Measurements from ENCODE around the gene ZNF660. TPM values are rescaled to one million over a fixed set of nuclear protein-coding genes. Genes with fewer than 3 reads are reported as not detected.
A peak's percentile ranks its signal among the peaks of the same experiment; 100 is the strongest.

ZNF660 gene
- total RNA-seq, 1 experiment from 2014 or later, result not detected

GRCh38 chr3:44596621-44597020 is 11.9 kb downstream of the ZNF660 start:
- Histone ChIP-seq H3K4me3 (no peak overlapping the region), H3K9me3 (no peaks in the 10 kb centered on the region), H3K36me3 (no peaks in the 10 kb centered on the region), H3K27me3 (no peaks in the 10 kb centered on the region)
- no peak for DNase-seq

GRCh38 chr3:44601749-44602148 is 17.0 kb downstream of the ZNF660 start:
- H3K9me3 ChIP-seq, result no peaks in the 10 kb centered on the region
- DNase-seq, result no peak
- no peaks in the 10 kb centered on the region for H3K27me3 ChIP-seq
- no peak overlapping the region for H3K4me3 ChIP-seq
- no peaks in the 10 kb centered on the region for H3K36me3 ChIP-seq

GRCh38 chr3:44612678-44613077 is 27.9 kb downstream of the ZNF660 start:
- H3K9me3 ChIP-seq, result no peaks in the 10 kb centered on the region
- no peak for DNase-seq
- H3K4me3 ChIP-seq, result no peak overlapping the region
- no peaks in the 10 kb centered on the region for H3K27me3 ChIP-seq
- H3K36me3 ChIP-seq, result no peaks in the 10 kb centered on the region

GRCh38 chr3:44624749-44625480 is 40.2 kb downstream of the ZNF660 start, which contains the start of gene ZNF197:
ZNF197 (plus strand) TSS chr3:44625036; CDS start chr3:44629155, 4,119 bp downstream.
- peak within 1 kb of the TSS; percentile 68 for H3K4me3 ChIP-seq
- peaks cover under 1% of the 10 kb centered on the region for H3K36me3 ChIP-seq
- peak; percentile 86 for DNase-seq
- H3K9me3 ChIP-seq, result no peaks in the 10 kb centered on the region
- H3K27me3 ChIP-seq, result no peaks in the 10 kb centered on the region

GRCh38 chr3:44628716-44629115 is 44.0 kb downstream of the ZNF660 start:
- DNase-seq, result no peak
- Histone ChIP-seq H3K9me3 (no peaks in the 10 kb centered on the region), H3K36me3 (peaks cover 8% of the 10 kb centered on the region), H3K4me3 (no peak overlapping the region), H3K27me3 (no peaks in the 10 kb centered on the region)

GRCh38 chr3:44632193-44632592 is 47.4 kb downstream of the ZNF660 start:
- Histone ChIP-seq H3K36me3 (peaks cover 23% of the 10 kb centered on the region), H3K9me3 (0 out of 2 replicates have a peak, but pooled peaks cover 3% of the 10 kb centered on the region), H3K4me3 (no peak overlapping the region), H3K27me3 (no peaks in the 10 kb centered on the region)
- no peak for DNase-seq

- no peak overlapping the region for H3K4me3 ChIP-seq
- peaks cover 71% of the 10 kb centered on the region for H3K36me3 ChIP-seq
- DNase-seq, result no peak
- H3K27me3 ChIP-seq, result no peaks in the 10 kb centered on the region
- H3K9me3 ChIP-seq, result peaks cover 14% of the 10 kb centered on the region
These were observed 57.6 kb downstream of the ZNF660 start for GRCh38 chr3:44642337-44642736.

- DNase-seq, result no peak
- peaks cover 14% of the 10 kb centered on the region for H3K9me3 ChIP-seq
- H3K4me3 ChIP-seq, result no peak overlapping the region
- no peaks in the 10 kb centered on the region for H3K27me3 ChIP-seq
- H3K36me3 ChIP-seq, result peaks cover 64% of the 10 kb centered on the region
These were observed 58.3 kb downstream of the ZNF660 start for GRCh38 chr3:44643024-44643423.

- Histone ChIP-seq H3K9me3 (peaks cover 9% of the 10 kb centered on the region), H3K36me3 (peaks cover 43% of the 10 kb centered on the region), H3K4me3 (peak overlapping the region; percentile 86), H3K27me3 (no peaks in the 10 kb centered on the region)
- no peak for DNase-seq
These were observed 63.0 kb downstream of the ZNF660 start for GRCh38 chr3:44647771-44648170.

- peak within 1 kb of the TSS; percentile 86 for H3K4me3 ChIP-seq
- 0 out of 2 replicates have a peak, but pooled peaks cover 2% of the 10 kb centered on the region for H3K9me3 ChIP-seq
- H3K36me3 ChIP-seq, result peaks cover 42% of the 10 kb centered on the region
- no peaks in the 10 kb centered on the region for H3K27me3 ChIP-seq
- peak; percentile 87 for DNase-seq
These were observed 63.9 kb downstream of the ZNF660 start, which contains the start of gene ZNF35 for GRCh38 chr3:44648564-44649229. ZNF35 (plus strand) TSS chr3:44648732; CDS start chr3:44651068, 2,336 bp downstream.

Other genes starting within 250 kb of the ZNF660 start
- gene TCAIM, start 246.2 kb upstream of the ZNF660 start, total RNA-seq (2014; rRNA removed; shearing (Covaris generic); ENCODE audit: low replicate concordance), result 15.2 and 31.4 TPM in 2 replicates
- 3.9 and 6.0 TPM in 2 replicates for gene ZNF445, start 107.3 kb upstream of the ZNF660 start, total RNA-seq (2014; rRNA removed; shearing (Covaris generic); ENCODE audit: low replicate concordance)
- gene ZKSCAN7, start 29.8 kb upstream of the ZNF660 start, total RNA-seq (2014; rRNA removed; shearing (Covaris generic); ENCODE audit: low replicate concordance), result not detected in 2 replicates
- 3.9 and 4.5 TPM in 2 replicates for gene ZNF197, start 40.1 kb downstream of the ZNF660 start, total RNA-seq (2014; rRNA removed; shearing (Covaris generic); ENCODE audit: low replicate concordance)
- 5.3 and 6.8 TPM in 2 replicates for gene ZNF35, start 63.8 kb downstream of the ZNF660 start, total RNA-seq (2014; rRNA removed; shearing (Covaris generic); ENCODE audit: low replicate concordance)
- gene ZNF502, start 127.7 kb downstream of the ZNF660 start, total RNA-seq (2014; rRNA removed; shearing (Covaris generic); ENCODE audit: low replicate concordance), result 0.89 and 2.9 TPM in 2 replicates
- gene ZNF501, start 144.7 kb downstream of the ZNF660 start, total RNA-seq (2014; rRNA removed; shearing (Covaris generic); ENCODE audit: low replicate concordance), result 0.79 and 1.2 TPM in 2 replicates
- 5.7 and 6.6 TPM in 2 replicates for gene KIAA1143, start 176.7 kb downstream of the ZNF660 start, total RNA-seq (2014; rRNA removed; shearing (Covaris generic); ENCODE audit: low replicate concordance)
- gene KIF15, start 176.8 kb downstream of the ZNF660 start, total RNA-seq (2014; rRNA removed; shearing (Covaris generic); ENCODE audit: low replicate concordance), result 14.1 and 18.1 TPM in 2 replicates